ENCODE measurements around the gene ZNF337. TPM values are rescaled to one million over a fixed set of nuclear protein-coding genes. Genes with fewer than 3 reads are reported as not detected.
"Not testable (repeated sequence)": the region's sequence is repeated elsewhere in the genome, so short reads cannot be mapped to it uniquely, and the experiment has no call there.

ZNF337 gene
- total RNA-seq, 1 donor from 2014 or later: 16.7 TPM

GRCh38 chr20:25725639-25726038 lies 29.0 kb upstream of the ZNF337 start:
- no peak for DNase-seq (ENCODE audit: low spot score)
- Mint-ChIP-seq H3K4me1 (ENCODE audit: unreplicated experiment) (peaks cover 5% of the 10 kb centered on the region), H3K27ac (ENCODE audit: unreplicated experiment) (no peak overlapping the region), H3K36me3 (ENCODE audit: low read depth, unreplicated experiment) (peaks cover 4% of the 10 kb centered on the region), H3K9me3 (ENCODE audit: unreplicated experiment) (peaks cover 5% of the 10 kb centered on the region), H3K4me3 (ENCODE audit: unreplicated experiment) (no peak overlapping the region), H3K27me3 (ENCODE audit: unreplicated experiment) (no peaks in the 10 kb centered on the region)
- TF ChIP-seq CTCF (IDR thresholded peaks at IDR 0.05; ENCODE audit: unreplicated experiment): no peak

- no peak for TF ChIP-seq CTCF (IDR thresholded peaks at IDR 0.05; ENCODE audit: unreplicated experiment)
- Mint-ChIP-seq H3K4me3 (ENCODE audit: unreplicated experiment) (no peak overlapping the region), H3K9me3 (ENCODE audit: unreplicated experiment) (peaks cover 5% of the 10 kb centered on the region)
These were observed 27.3 kb upstream of the ZNF337 start for GRCh38 chr20:25723975-25724374.

GRCh38 chr20:25720285-25720684 lies 23.6 kb upstream of the ZNF337 start:
- no peak for TF ChIP-seq CTCF (IDR thresholded peaks at IDR 0.05; ENCODE audit: unreplicated experiment)
- H3K27ac Mint-ChIP-seq (ENCODE audit: unreplicated experiment): no peak overlapping the region
- DNase-seq (ENCODE audit: low spot score): no peak
- H3K4me3 Mint-ChIP-seq (ENCODE audit: unreplicated experiment): no peak overlapping the region
- peaks cover 14% of the 10 kb centered on the region for H3K36me3 Mint-ChIP-seq (ENCODE audit: low read depth, unreplicated experiment)
- no peaks in the 10 kb centered on the region for H3K27me3 Mint-ChIP-seq (ENCODE audit: unreplicated experiment)
- peaks cover 5% of the 10 kb centered on the region for H3K4me1 Mint-ChIP-seq (ENCODE audit: unreplicated experiment)
- no peaks in the 10 kb centered on the region for H3K9me3 Mint-ChIP-seq (ENCODE audit: unreplicated experiment)

More at GRCh38 chr20:25723975-25724374, 27.3 kb upstream of the ZNF337 start:
- Mint-ChIP-seq H3K27ac (ENCODE audit: unreplicated experiment) (no peak overlapping the region), H3K36me3 (ENCODE audit: low read depth, unreplicated experiment) (peaks cover 14% of the 10 kb centered on the region), H3K4me1 (ENCODE audit: unreplicated experiment) (peaks cover 5% of the 10 kb centered on the region), H3K27me3 (ENCODE audit: unreplicated experiment) (no peaks in the 10 kb centered on the region)
- DNase-seq (ENCODE audit: low spot score): no peak

- DNase-seq (ENCODE audit: low spot score); H3K27me3 Mint-ChIP-seq (ENCODE audit: unreplicated experiment); H3K4me1 Mint-ChIP-seq (ENCODE audit: unreplicated experiment); H3K9me3 Mint-ChIP-seq (ENCODE audit: unreplicated experiment): not testable (repeated sequence)
- Mint-ChIP-seq H3K36me3 (ENCODE audit: low read depth, unreplicated experiment) (peaks cover 14% of the 10 kb centered on the region), H3K4me3 (ENCODE audit: unreplicated experiment) (peak overlapping the region; percentile 21), H3K27ac (ENCODE audit: unreplicated experiment) (peak overlapping the region; percentile 53)
These were observed 22.5 kb upstream of the ZNF337 start for GRCh38 chr20:25718896-25719809.

- Mint-ChIP-seq H3K27ac (ENCODE audit: unreplicated experiment) (no peak overlapping the region), H3K9me3 (ENCODE audit: unreplicated experiment) (no peaks in the 10 kb centered on the region), H3K4me3 (ENCODE audit: unreplicated experiment) (no peak overlapping the region)
These were observed 11.0 kb upstream of the ZNF337 start for GRCh38 chr20:25707695-25708094.

More at GRCh38 chr20:25707695-25708094, 11.0 kb upstream of the ZNF337 start:
- no peak for DNase-seq (ENCODE audit: low spot score)
- no peaks in the 10 kb centered on the region for H3K36me3 Mint-ChIP-seq (ENCODE audit: low read depth, unreplicated experiment)
- peaks cover 4% of the 10 kb centered on the region for H3K27me3 Mint-ChIP-seq (ENCODE audit: unreplicated experiment)
- no peak for TF ChIP-seq CTCF (IDR thresholded peaks at IDR 0.05; ENCODE audit: unreplicated experiment)
- H3K4me1 Mint-ChIP-seq (ENCODE audit: unreplicated experiment): no peaks in the 10 kb centered on the region

Data from endothelial cell (in vitro differentiated cells).